ENCODE data around the gene S100A9. TPM values are rescaled to one million over a fixed set of nuclear protein-coding genes. Genes with fewer than 3 reads are reported as not detected.
"Not testable (repeated sequence)": the region's sequence is repeated elsewhere in the genome, so short reads cannot be mapped to it uniquely, and the experiment has no call there.

Gene S100A9
- total RNA-seq, 4 donors from 2014 or later: 33.4 to 175 (median 54.0) TPM

- TF ChIP-seq CTCF (IDR thresholded peaks at IDR 0.05) (no peak), POLR2A (IDR thresholded peaks at IDR 0.05) (no peak)
- no peaks in the 10 kb centered on the region for H3K27me3 ChIP-seq
- H3K36me3 ChIP-seq: no peaks in the 10 kb centered on the region
- intact Hi-C loops (cut with DNase I; ENCODE audit: low total_unique reads): no loop called here
- H3K27ac ChIP-seq: no peak within 1 kb of the TSS
- H3K4me3 ChIP-seq: no peak within 1 kb of the TSS
- no peaks in the 10 kb centered on the region for H3K9me3 ChIP-seq
- DNase-seq: no peak
- no peaks in the 10 kb centered on the region for H3K4me1 ChIP-seq
These were observed 45.0 kb upstream of the S100A9 start, which contains the start of gene PGLYRP3 for GRCh38 chr1:153312570-153313186. PGLYRP3 (minus strand) TSS chr1:153312952; CDS start chr1:153310665, 2,287 bp downstream.

GRCh38 chr1:153313288-153313687 is 44.4 kb upstream of the S100A9 start:
- Histone ChIP-seq H3K36me3 (no peaks in the 10 kb centered on the region), H3K27ac (no peak overlapping the region), H3K27me3 (no peaks in the 10 kb centered on the region), H3K4me3 (no peak overlapping the region), H3K9me3 (no peaks in the 10 kb centered on the region), H3K4me1 (no peaks in the 10 kb centered on the region)
- intact Hi-C loops (cut with DNase I; ENCODE audit: low total_unique reads): no loop called here
- DNase-seq: no peak
- TF ChIP-seq CTCF (IDR thresholded peaks at IDR 0.05) (no peak), POLR2A (IDR thresholded peaks at IDR 0.05) (no peak)

- H3K27me3 ChIP-seq; H3K9me3 ChIP-seq; H3K27ac ChIP-seq; H3K36me3 ChIP-seq; intact Hi-C loops (cut with DNase I; ENCODE audit: low total_unique reads); H3K4me3 ChIP-seq; H3K4me1 ChIP-seq; DNase-seq: not testable (repeated sequence)
These were observed 43.3 kb upstream of the S100A9 start for GRCh38 chr1:153314388-153314787.

- H3K4me3 ChIP-seq; intact Hi-C loops (cut with DNase I; ENCODE audit: low total_unique reads); H3K27ac ChIP-seq; H3K27me3 ChIP-seq; H3K4me1 ChIP-seq; H3K9me3 ChIP-seq; H3K36me3 ChIP-seq; DNase-seq: not testable (repeated sequence)
These were observed 41.6 kb upstream of the S100A9 start for GRCh38 chr1:153316013-153316412.

- not testable (repeated sequence) for DNase-seq, H3K4me1 ChIP-seq
These were observed 39.5 kb upstream of the S100A9 start for GRCh38 chr1:153318145-153318544.

GRCh38 chr1:153322568-153322967 is 35.1 kb upstream of the S100A9 start:
- Histone ChIP-seq H3K36me3 (no peaks in the 10 kb centered on the region), H3K4me1 (no peaks in the 10 kb centered on the region), H3K9me3 (no peaks in the 10 kb centered on the region), H3K27ac (no peak overlapping the region), H3K4me3 (no peak overlapping the region), H3K27me3 (no peaks in the 10 kb centered on the region)
- DNase-seq: no peak
- intact Hi-C loops (cut with DNase I; ENCODE audit: low total_unique reads): no loop called here
- no peak for TF ChIP-seq POLR2A (IDR thresholded peaks at IDR 0.05)
- TF ChIP-seq CTCF (IDR thresholded peaks at IDR 0.05): no peak

More at GRCh38 chr1:153318145-153318544, 39.5 kb upstream of the S100A9 start:
- H3K27ac ChIP-seq; H3K9me3 ChIP-seq; intact Hi-C loops (cut with DNase I; ENCODE audit: low total_unique reads); H3K36me3 ChIP-seq; H3K4me3 ChIP-seq; H3K27me3 ChIP-seq: not testable (repeated sequence)

- Histone ChIP-seq H3K4me1 (no peaks in the 10 kb centered on the region), H3K27me3 (no peaks in the 10 kb centered on the region), H3K4me3 (no peak overlapping the region), H3K36me3 (no peaks in the 10 kb centered on the region), H3K27ac (no peak overlapping the region), H3K9me3 (no peaks in the 10 kb centered on the region)
- intact Hi-C loops (cut with DNase I; ENCODE audit: low total_unique reads): no loop called here
- no peak for DNase-seq
- TF ChIP-seq CTCF (IDR thresholded peaks at IDR 0.05) (no peak), POLR2A (IDR thresholded peaks at IDR 0.05) (no peak)
These were observed 32.7 kb upstream of the S100A9 start for GRCh38 chr1:153324912-153325311.
